Renal cortical epithelial cell (primary cell): Measurements from ENCODE around the gene ANP32D. TPM values are rescaled to one million over a fixed set of nuclear protein-coding genes. Genes with fewer than 3 reads are reported as not detected.
"Not testable (repeated sequence)": the region's sequence is repeated elsewhere in the genome, so short reads cannot be mapped to it uniquely, and the experiment has no call there.

Experiments
- DNase-seq: peaks from one replicate; pipeline ENCODE4 v3.0.0-alpha.2; 2011; ENCODE audit warnings: low read depth
- total RNA-seq: library from RNA; depleted of rRNA; stranded (reverse); fragments of >200 nt; gene quantifications from 2 replicates; pipeline ENCODE4 v1.2.3, GENCODE V29; 2014

ANP32D gene
- total RNA-seq, 1 donor from 2014 or later, result not detected

DNA sequence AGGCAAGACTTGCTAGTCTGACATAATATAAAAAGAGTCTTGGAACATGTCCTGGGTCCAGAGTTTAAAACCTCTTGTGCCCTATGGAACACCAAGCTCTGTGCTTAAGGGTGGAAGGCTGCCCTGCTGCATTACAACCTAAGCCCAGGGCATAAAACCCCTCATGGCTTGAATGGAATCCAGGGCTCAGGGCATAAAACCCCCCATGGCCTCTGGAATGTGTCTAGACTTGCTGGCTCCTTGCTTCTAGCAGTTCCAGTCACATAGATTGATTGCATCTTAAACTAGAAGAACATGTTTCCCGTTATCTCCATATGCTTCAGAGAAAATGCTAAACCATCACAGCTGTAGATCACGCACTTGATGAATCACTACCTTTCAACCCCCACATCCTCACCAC, 34.5 kb downstream of the ANP32D start:
- not testable (repeated sequence) for DNase-seq

DNA sequence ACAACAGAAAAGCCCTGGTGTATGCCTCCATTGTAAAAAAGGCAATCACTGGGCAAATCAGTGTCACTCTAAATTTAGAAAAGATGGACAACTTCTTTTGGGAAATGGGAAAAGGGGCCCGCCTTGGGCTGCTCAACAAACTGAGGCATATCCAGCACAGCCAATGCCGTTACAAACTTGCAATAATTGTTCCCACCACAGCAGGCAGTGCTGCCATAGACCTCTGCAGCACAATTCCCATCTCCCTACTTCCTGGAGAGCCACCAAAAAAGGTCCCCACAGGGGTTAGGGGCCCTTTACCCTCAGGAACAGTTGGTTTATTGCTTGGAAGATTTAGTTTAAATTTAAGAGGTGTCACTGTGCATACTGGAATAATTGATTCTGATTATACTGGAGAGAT, 36.6 kb downstream of the ANP32D start:
- DNase-seq, result no peak

DNA sequence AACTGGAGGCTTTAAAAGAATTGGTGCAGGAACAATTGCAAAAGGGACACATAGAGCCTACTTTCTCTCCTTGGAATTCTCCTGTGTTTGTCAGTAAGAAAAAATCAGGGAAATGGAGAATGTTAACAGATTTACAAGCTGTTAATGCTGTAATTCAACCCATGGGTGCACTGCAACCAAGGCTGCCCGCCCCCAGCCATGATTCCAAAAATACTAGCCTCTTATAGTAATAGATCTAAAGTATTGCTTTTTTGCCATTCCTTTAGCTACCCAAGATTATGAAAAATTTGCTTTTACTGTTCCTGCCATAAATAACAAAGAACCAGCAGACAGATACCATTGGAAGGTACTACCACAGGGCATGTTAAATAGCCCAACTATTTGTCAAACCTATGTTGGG, 37.8 kb downstream of the ANP32D start:
- DNase-seq, result no peak

- no peak for DNase-seq
Measured at GRCh38 chr12:48512855-48513254, 40.5 kb downstream of the ANP32D start.

GRCh38 chr12:48514728-48515127, 42.4 kb downstream of the ANP32D start:
- DNase-seq, result no peak

- not testable (repeated sequence) for DNase-seq
Measured at GRCh38 chr12:48520381-48520780, 48.0 kb downstream of the ANP32D start.

Other genes with a start within 250 kb of the ANP32D start
- gene ZNF641, start 121.6 kb upstream of the ANP32D start, total RNA-seq, result 11.1 and 14.3 TPM in 2 replicates
- not detected in 2 replicates for gene C12orf54, start 9.9 kb downstream of the ANP32D start, total RNA-seq
- gene OR8S1, start 53.1 kb downstream of the ANP32D start, total RNA-seq, result not detected in 2 replicates
- gene LALBA, start 97.5 kb downstream of the ANP32D start, total RNA-seq, result not detected in 2 replicates
- 61.7 and 69.8 TPM in 2 replicates for gene KANSL2, start 209.7 kb downstream of the ANP32D start, total RNA-seq
- gene CCNT1, start 244.1 kb downstream of the ANP32D start, total RNA-seq, result 22.6 and 36.4 TPM in 2 replicates